ENCODE data around the gene SPATA45.

- no peak for TF ChIP-seq CTCF (IDR thresholded peaks at IDR 0.05)
- no peak for TF ChIP-seq POLR2A (IDR thresholded peaks at IDR 0.05)
- TF ChIP-seq POLR2AphosphoS5 (IDR thresholded peaks at IDR 0.05), result no peak
Observed at GRCh38 chr1:212792396-212792908, 55.0 kb downstream of the SPATA45 start.
